HEK293 (cell line): ENCODE data around the gene SCAANT1.
A peak's percentile ranks its signal among the peaks of the same experiment; 100 is the strongest.

Source experiments
- CTCF ChIA-PET: fragments of 350-600 bp; formaldehyde crosslinking; extraction: SDS; loops from one replicate; lab custom pipeline; 2021; ENCODE audit warnings: antibody characterized with exemption; lab: Yijun Ruan, JAX
- POLR2A ChIA-PET: fragments of 300-600 bp; formaldehyde crosslinking; extraction: SDS; loops from one replicate; lab custom pipeline; 2020; ENCODE audit warnings: antibody characterized with exemption, inconsistent platforms; lab: Yijun Ruan, JAX
- H3K27ac ChIP-seq: fragments of 200-500 bp; sonication (Bioruptor generic); 2 replicates; pipeline ENCODE4 v1.5.1; 2014; ENCODE audit warnings: low read depth, low read length, control low read depth, inconsistent platforms; ENCODE audit errors: extremely low read depth
- H3K36me3 ChIP-seq, 2 experiments: fragments of 200-500 bp in 1 of 2; sonication (Bioruptor generic) in 1 of 2; 1 replicate in 1 of 2; 2 replicates in 1 of 2; pipeline ENCODE4 v1.5.1; 2014 to 2017; ENCODE audit warnings: inconsistent platforms in 2 of 2, low read length in 2 of 2; ENCODE audit not compliant: control insufficient read depth in 2 of 2, insufficient read depth in 1 of 2
- H3K4me1 ChIP-seq: fragments of 200-500 bp; sonication (Bioruptor generic); 2 replicates; pipeline ENCODE4 v1.5.1; 2014; ENCODE audit warnings: mild to moderate bottlenecking, low read length, inconsistent platforms; ENCODE audit not compliant: control insufficient read depth, insufficient read depth
- H3K4me3 ChIP-seq: 2 replicates; pipeline ENCODE4 v1.5.1; 2011; ENCODE audit warnings: low read depth, mild to moderate bottlenecking, control low read depth, low read length, moderate library complexity
- H3K9me3 ChIP-seq: fragments of 200-500 bp; sonication (Bioruptor generic); 2 replicates; pipeline ENCODE4 v1.5.1; 2014; ENCODE audit warnings: low read depth, low read length, inconsistent platforms; ENCODE audit not compliant: control insufficient read depth, insufficient read depth
- HOXA7 ChIP-seq: sonication (generic); formaldehyde crosslinking; IDR thresholded peaks from 2 replicates; pipeline ENCODE4 v1.8.1; 2022; ENCODE audit warnings: missing genetic modification reagents, borderline replicate concordance
- PRDM2 ChIP-seq: fragments of 450-650 bp; formaldehyde crosslinking; IDR thresholded peaks from 2 replicates; pipeline ENCODE4 v1.5.1; 2016; ENCODE audit warnings: missing biosample characterization, missing genetic modification characterization, borderline replicate concordance
- ZBTB17 ChIP-seq: fragments of 450-650 bp; formaldehyde crosslinking; IDR thresholded peaks from 2 replicates; pipeline ENCODE4 v1.5.1; 2016; ENCODE audit warnings: missing biosample characterization, missing genetic modification characterization
- ZFP3 ChIP-seq: fragments of 450-650 bp; formaldehyde crosslinking; IDR thresholded peaks from 2 replicates; pipeline ENCODE4 v1.5.1; 2016; ENCODE audit warnings: low read depth, missing biosample characterization, missing genetic modification characterization
- ZNF132 ChIP-seq: fragments of 450-650 bp; formaldehyde crosslinking; IDR thresholded peaks from 2 replicates; pipeline ENCODE4 v1.5.1; 2017; ENCODE audit warnings: missing biosample characterization, missing genetic modification characterization, borderline replicate concordance
- ZNF140 ChIP-seq: fragments of 450-650 bp; formaldehyde crosslinking; IDR thresholded peaks from 2 replicates; pipeline ENCODE4 v1.5.1; 2016; ENCODE audit warnings: missing biosample characterization, missing genetic modification characterization
- ZNF169 ChIP-seq: fragments of 450-650 bp; formaldehyde crosslinking; IDR thresholded peaks from 2 replicates; pipeline ENCODE4 v1.5.1; 2016; ENCODE audit warnings: missing biosample characterization, missing genetic modification characterization
- ZNF248 ChIP-seq: fragments of 450-650 bp; formaldehyde crosslinking; IDR thresholded peaks from 2 replicates; pipeline ENCODE4 v1.5.1; 2017; ENCODE audit warnings: missing biosample characterization, missing genetic modification characterization
- ZNF292 ChIP-seq: fragments of 450-650 bp; formaldehyde crosslinking; IDR thresholded peaks from 2 replicates; pipeline ENCODE4 v1.5.1; 2016; ENCODE audit warnings: low read depth, missing biosample characterization, missing genetic modification characterization, borderline replicate concordance
- ZNF354C ChIP-seq: fragments of 450-650 bp; formaldehyde crosslinking; IDR thresholded peaks from 2 replicates; pipeline ENCODE4 v1.5.1; 2016; ENCODE audit warnings: missing biosample characterization, missing genetic modification characterization, low read depth, borderline replicate concordance
- ZNF473 ChIP-seq: fragments of 450-650 bp; formaldehyde crosslinking; IDR thresholded peaks from 2 replicates; pipeline ENCODE4 v1.5.1; 2017; ENCODE audit warnings: missing biosample characterization, missing genetic modification characterization
- ZNF660 ChIP-seq: fragments of 450-650 bp; IDR thresholded peaks from 2 replicates; pipeline ENCODE4 v1.5.1; 2018; ENCODE audit warnings: missing biosample characterization, mild to moderate bottlenecking, missing genetic modification characterization
- ZNF692 ChIP-seq: fragments of 450-650 bp; formaldehyde crosslinking; IDR thresholded peaks from 2 replicates; pipeline ENCODE4 v1.5.1; 2016; ENCODE audit warnings: missing biosample characterization, missing genetic modification characterization
- ZNF707 ChIP-seq: fragments of 450-650 bp; formaldehyde crosslinking; IDR thresholded peaks from 2 replicates; pipeline ENCODE4 v1.5.1; 2016; ENCODE audit warnings: missing biosample characterization, missing genetic modification characterization
- ZSCAN4 ChIP-seq: fragments of 450-650 bp; formaldehyde crosslinking; IDR thresholded peaks from 2 replicates; pipeline ENCODE4 v1.5.1; 2017; ENCODE audit warnings: missing biosample characterization, missing genetic modification characterization

Gene SCAANT1

GRCh38 chr3:63870615-63871005, 41.6 kb downstream of the SCAANT1 start (continued):
- TF ChIP-seq ZNF473 = no peak

GRCh38 chr3:63869940-63870614, 42.1 kb downstream of the SCAANT1 start:
- no peak overlapping the region for H3K4me3 ChIP-seq
- CTCF ChIA-PET = interaction anchor here (0.5 to 0.7 kb wide), 2 partner anchors 8 to 77 kb away, joined by 3 read pairs; no protein-coding TSS in a partner anchor
- POLR2A ChIA-PET = no interaction called here
- no peaks in the 10 kb centered on the region for H3K9me3 ChIP-seq
- no peak overlapping the region for H3K27ac ChIP-seq
- H3K36me3 ChIP-seq = peaks cover 0 to 4% of the 10 kb centered on the region in 2 experiments; a peak in 1 of 3 replicates
- TF ChIP-seq ZSCAN4 (tag by site-specific recombination) (peak; percentile 19; the same call in 1 of the 2 replicates), ZNF660 (no peak)
- H3K4me1 ChIP-seq = no peaks in the 10 kb centered on the region

GRCh38 chr3:63867225-63867624, 45.0 kb downstream of the SCAANT1 start:
- POLR2A ChIA-PET = no interaction called here
- CTCF ChIA-PET = no interaction called here
- H3K4me1 ChIP-seq = no peaks in the 10 kb centered on the region; the same call in 1 of the 2 replicates

More at GRCh38 chr3:63867225-63867624, 45.0 kb downstream of the SCAANT1 start:
- no peaks in the 10 kb centered on the region for H3K9me3 ChIP-seq
- TF ChIP-seq ZNF292 (tag by site-specific recombination) (no peak), ZFP3 (no peak), PRDM2 (tag by site-specific recombination) (no peak), ZNF248 (tag by site-specific recombination) (no peak), ZNF707 (no peak), ZNF169 (no peak), ZNF692 (tag by site-specific recombination) (no peak), HOXA7 (CRISPR knock-in tag) (no peak), ZNF473 (no peak), ZNF132 (tag by site-specific recombination) (no peak), ZNF354C (tag by site-specific recombination) (no peak), ZNF140 (tag by site-specific recombination) (no peak), ZBTB17 (tag by site-specific recombination) (no peak), ZSCAN4 (tag by site-specific recombination) (no peak)
- TF ChIP-seq, all 188 proteins: peak for 0
- H3K36me3 ChIP-seq = peaks cover 0 to 4% of the 10 kb centered on the region in 2 experiments; a peak in 1 of 3 replicates
- no peak overlapping the region for H3K4me3 ChIP-seq
- H3K27ac ChIP-seq = no peak overlapping the region
